GM13977 (cell line): ENCODE data around the gene ZFP36.

Source experiments
- DNase-seq: peaks from one replicate; pipeline ENCODE4 v3.0.0; 2012; ENCODE audit warnings: low spot score
- in situ Hi-C: fragments of 300-500 bp; cut with MboI; formaldehyde crosslinking; loops from one replicate; pipeline ENCODE4 v1.12.0; 2022; ENCODE audit warnings: low sequenced_read_pairs, low pct_unique_long_range_greater_than_20kb, mixed read lengths, inconsistent platforms; ENCODE audit not compliant: unreplicated experiment
- TF ChIP-seq, protein P1 (sequence below): IDR thresholded peaks from 2 replicates; pipeline ENCODE4 v1.5.1; 2012; ENCODE audit warnings: mild to moderate bottlenecking, control low read depth; ENCODE audit not compliant: insufficient read depth; ENCODE audit errors: extremely low read depth, missing control alignments

The ZFP36 gene

DNA sequence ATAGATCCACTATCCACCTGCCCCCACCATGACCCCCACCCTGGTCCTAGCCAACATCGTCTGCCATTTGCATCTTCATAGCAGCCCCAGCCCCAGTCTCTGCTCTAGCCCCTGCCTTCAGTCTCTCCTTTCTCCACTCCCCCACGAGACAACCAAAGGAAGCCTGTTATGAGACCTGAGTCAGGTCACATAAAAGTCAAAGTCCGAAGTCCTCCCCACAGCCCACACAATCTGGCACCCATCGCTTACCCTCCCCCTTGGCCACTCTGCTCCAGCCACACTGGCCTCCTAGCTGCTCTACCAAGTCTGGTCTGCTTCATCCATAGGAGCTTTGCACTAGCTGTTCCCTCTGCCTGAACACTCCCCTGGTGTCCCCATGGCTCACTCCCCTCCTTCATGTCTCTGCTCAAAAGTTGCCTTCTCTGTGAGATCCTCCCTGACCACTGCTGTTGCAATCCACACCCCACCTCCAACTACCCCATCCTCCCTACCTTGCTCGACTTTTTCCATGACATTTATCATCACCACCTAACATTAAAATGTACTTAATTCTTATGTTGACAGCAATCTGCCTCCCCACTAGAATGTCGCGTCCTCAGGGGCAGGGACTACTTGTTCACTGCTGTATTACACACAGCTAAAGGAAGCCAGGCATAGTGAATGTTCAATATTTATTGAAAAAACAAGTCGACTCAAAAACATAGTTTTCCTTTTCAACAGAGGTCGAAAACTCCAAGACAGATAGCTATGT, 4.6 kb downstream of the ZFP36 start:
- DNase-seq = no peak
- in situ Hi-C loops = no loop called here
- TF ChIP-seq, protein P1, sequence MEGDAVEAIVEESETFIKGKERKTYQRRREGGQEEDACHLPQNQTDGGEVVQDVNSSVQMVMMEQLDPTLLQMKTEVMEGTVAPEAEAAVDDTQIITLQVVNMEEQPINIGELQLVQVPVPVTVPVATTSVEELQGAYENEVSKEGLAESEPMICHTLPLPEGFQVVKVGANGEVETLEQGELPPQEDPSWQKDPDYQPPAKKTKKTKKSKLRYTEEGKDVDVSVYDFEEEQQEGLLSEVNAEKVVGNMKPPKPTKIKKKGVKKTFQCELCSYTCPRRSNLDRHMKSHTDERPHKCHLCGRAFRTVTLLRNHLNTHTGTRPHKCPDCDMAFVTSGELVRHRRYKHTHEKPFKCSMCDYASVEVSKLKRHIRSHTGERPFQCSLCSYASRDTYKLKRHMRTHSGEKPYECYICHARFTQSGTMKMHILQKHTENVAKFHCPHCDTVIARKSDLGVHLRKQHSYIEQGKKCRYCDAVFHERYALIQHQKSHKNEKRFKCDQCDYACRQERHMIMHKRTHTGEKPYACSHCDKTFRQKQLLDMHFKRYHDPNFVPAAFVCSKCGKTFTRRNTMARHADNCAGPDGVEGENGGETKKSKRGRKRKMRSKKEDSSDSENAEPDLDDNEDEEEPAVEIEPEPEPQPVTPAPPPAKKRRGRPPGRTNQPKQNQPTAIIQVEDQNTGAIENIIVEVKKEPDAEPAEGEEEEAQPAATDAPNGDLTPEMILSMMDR = no peak

DNA sequence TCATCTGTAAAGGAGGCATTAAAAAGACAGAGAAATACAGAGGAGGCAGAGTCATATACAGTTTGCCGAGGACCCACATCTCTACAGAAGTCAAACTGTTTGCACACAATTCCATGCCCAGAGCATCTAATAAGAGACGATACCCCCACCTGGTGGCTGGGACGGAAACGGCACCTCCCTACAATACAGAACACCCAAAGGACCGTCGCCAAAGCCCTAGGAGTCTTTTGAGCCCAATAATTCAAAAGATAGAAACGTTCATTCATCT, 5.1 kb downstream of the ZFP36 start:
- in situ Hi-C loops = no loop called here

DNA sequence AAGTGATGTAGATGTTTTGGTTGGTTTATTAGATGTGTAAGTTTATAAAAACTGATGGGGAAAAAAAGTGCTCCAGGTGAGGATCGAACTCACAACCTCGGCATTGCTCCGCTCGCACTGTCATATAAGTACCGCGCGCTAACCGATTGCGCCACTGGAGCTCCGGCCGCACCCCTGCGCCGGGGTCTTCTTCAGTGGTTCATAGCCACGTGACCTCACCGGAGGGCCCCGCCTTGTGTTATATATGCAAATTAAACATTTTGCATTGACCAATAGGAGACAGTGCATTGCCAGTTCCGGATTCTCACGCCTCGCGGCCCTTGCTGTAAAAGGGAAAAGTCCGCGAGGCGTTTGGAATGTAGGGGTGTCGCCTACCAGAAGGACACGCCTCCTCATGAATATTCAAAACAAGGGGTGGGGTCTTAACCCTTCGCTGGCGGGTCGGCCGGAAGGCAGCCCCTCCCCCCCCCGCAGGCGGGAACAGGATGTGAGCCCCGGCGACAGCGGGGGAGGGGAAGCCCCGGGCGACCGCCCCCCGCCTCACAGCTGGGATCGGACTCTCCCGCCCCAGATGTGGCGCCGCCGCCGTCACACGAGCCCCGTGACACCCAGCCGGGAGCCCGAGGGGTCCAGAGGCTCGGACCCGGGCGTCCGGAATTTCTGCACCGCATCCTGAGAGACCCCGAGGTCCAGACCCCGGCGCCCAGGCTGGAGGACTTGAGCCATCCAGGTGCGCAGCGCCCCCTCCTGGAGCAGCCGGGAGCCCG, 5.6 kb downstream of the ZFP36 start, which contains the start of gene PLEKHG2:
Gene PLEKHG2, plus strand, starts transcription at position 570 of the 767 bp plus-strand sequence. CDS start 1,418 bp downstream, outside the sequence.
- peak; percentile 99 for DNase-seq
- TF ChIP-seq, protein P1 = peak; percentile 86
- in situ Hi-C loops = no loop called here

More for the DNA sequence above, 5.1 kb downstream of the ZFP36 start:
- TF ChIP-seq, protein P1 = peak; percentile 81
- peak; percentile 83 for DNase-seq

DNA sequence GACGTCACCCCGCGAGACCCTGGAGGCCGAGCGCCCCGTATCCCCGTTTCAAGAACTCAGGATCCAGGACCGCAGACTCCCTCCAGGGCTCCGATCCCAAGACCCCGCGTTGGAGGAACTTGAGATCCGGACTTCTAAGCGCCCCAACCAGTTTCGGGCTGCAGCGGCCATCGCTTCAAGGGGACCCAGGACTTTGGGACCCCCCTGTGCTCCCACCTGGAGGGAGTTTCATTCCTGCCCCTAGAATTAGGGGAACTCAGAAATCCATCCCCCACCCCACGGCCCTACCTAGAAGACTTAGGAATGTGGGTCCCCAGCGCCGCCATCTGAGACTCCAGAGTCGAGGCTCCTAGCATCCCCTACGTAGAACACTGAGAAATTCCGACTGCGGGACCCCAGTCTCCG, 6.2 kb downstream of the ZFP36 start:
- TF ChIP-seq, protein P1 = no peak
- no peak for DNase-seq
- in situ Hi-C loops = no loop called here

DNA sequence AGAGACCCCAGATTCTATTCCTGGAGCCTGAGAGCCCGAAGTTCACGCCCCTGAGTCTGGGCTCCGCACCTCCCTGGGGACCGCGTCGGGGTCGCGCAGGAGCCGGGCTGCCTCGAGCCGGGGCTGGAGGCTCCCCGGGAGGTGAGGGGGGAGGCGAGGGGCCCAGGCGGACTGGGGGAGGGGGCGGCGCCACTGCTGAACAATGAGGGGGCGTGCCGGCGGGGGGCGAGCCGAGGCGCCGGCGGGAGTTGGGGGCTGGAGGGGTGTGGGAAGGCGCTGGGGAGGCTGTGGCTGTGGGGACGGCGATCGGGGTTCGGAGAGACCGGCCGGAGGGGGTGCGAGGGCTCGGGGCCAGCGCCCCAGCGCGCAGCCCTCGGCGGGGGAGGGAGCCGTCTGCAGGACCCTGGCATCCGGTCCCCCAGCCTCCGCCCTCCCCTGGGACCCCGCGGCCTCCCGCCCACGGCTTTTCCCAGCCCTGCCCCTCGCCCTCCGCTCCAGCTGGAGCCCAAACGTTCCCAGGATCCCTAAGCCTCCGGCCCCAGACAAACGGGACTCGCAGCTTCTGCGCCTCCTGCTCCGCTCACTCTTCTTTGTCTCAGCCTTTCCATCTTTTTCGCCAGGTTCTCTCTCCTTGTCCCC, 6.7 kb downstream of the ZFP36 start:
- DNase-seq = peak; percentile 73
- in situ Hi-C loops = no loop called here
- TF ChIP-seq, protein P1 = no peak

DNA sequence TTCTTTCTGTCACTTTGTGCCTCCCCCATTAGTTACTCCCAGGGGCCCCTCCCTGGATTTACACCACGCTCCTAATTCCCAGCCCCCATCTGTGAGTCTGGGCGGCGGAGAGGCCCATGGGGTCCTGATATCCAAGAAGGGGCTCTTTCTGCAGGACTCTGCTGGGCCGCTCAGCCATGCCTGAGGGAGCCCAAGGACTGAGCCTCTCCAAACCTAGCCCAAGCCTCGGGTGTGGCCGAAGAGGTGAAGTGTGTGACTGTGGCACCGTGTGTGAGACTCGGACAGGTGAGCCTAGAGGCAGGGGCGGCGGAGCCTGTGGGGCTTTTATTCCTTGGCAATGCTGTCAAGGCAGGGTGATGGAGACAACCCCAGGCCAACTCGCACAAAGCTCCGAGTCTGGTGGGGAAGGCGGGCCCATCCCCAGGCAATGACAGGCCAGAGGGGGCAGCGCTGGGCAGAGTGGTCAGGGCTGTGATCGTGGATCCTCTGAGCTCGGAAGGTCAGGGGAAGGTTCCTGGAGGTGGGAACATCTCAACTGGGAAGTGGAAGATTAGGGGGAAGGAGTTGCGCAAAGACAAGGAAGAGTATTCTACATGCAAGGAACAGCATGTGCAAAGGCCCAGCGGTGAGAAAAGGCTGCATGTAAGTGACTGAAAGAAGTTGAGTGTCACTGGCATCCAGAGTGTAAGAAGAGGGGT, 7.4 kb downstream of the ZFP36 start:
- DNase-seq = no peak
- in situ Hi-C loops = no loop called here
- TF ChIP-seq, protein P1 = peak; percentile 31
